Spleen (tissue), 7 donors: ENCODE results near the gene TSFM.

ENCODE experiments used
- CTCF ChIP-seq, 11 experiments: fragments of 200-600 bp in 7 of 11; fragments of 450-650 bp in 4 of 11; sonication (generic) in 4 of 11; IDR thresholded peaks in 8 of 11; conservative IDR thresholded peaks in 3 of 11; 1 replicate in 7 of 11; 2 replicates in 4 of 11; pipeline versions ENCODE4 v1.4.0 to v1.8.0; 2016 to 2021; ENCODE audit warnings: antibody characterized with exemption in 11 of 11, inconsistent platforms in 4 of 11, mild to moderate bottlenecking in 1 of 11
- POLR2AphosphoS5 ChIP-seq, 3 donors: sonication (generic); formaldehyde crosslinking; IDR thresholded peaks; one replicate each; pipeline ENCODE4 v1.5.1; 2017; ENCODE audit warnings: antibody characterized with exemption in 3 of 3
- donor health status: DM: no; HTN: no; CAD: no; lungs with moderate emphysema.
- donor health status: DM: no; HTN: no; CAD: no.
- donor health status: DM: no; HTN: no; CAD: no.

DNA sequence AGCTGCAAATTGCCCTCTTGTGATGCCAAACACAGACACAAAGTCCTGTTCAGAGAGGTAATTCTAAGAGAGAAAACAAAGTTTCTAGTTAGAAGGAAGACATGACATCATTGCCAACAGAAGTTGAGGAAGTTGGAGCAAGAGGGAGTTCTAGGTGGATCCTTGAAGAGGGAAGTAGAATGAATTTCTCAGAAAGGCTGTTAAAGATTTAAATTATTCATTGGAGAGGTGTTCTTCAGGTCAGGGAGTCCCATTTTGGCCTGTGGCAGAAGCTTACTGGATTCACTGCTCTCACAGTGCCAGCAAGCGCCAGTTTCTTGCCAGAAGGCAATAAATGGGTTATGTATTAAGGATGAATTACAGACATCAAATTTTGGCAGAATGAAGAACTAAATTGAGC lies 15.3 kb downstream of the TSFM start:
- TF ChIP-seq POLR2AphosphoS5 (IDR thresholded peaks at IDR 0.05) (no peak), CTCF (IDR thresholded peaks at IDR 0.05 in 8 of 11, conservative IDR thresholded peaks at IDR 0.05 in 3 of 11) (no peak)
